ENCODE results near the gene INPP5J. TPM values are rescaled to one million over a fixed set of nuclear protein-coding genes. Genes with fewer than 3 reads are reported as not detected.
"Not testable (repeated sequence)": the region's sequence is repeated elsewhere in the genome, so short reads cannot be mapped to it uniquely, and the experiment has no call there.

INPP5J gene
- total RNA-seq, 1 donor from 2014 or later: 0.20 TPM

DNA sequence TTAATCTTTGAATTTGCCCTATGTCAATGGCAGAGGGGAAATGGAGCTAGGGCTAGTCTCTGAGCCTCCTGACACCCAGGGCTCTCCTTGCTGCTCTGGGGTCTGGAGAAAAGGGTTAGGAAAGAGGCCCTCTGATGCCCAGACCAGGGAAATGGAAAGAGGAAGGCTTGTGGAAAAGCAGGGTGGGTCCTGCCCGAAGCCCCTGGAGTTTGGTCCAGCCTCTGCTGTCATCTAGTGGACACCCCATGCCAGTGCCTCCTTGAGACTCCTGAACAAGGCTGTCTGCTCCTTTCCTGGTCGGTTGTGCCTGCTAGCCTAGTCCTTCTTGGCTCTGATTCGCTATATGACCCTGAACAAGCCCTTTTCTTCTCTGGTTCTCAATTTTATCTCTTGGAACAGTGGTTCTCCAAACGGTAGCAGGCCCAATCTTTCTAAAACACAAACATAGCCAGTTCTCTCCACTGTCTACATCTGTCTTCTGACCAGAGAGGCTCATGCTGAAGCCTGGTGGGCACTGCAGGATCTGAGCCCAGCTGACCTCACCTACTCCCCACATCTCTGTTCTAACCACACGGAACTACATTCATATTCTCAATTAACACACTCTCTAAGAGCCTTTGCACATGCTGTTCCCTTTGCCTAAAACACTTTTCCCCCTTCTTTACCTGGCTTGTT lies 26.3 kb downstream of the INPP5J start:
- peak; percentile 72 for DNase-seq (ENCODE audit: low read depth, low spot score)

DNA sequence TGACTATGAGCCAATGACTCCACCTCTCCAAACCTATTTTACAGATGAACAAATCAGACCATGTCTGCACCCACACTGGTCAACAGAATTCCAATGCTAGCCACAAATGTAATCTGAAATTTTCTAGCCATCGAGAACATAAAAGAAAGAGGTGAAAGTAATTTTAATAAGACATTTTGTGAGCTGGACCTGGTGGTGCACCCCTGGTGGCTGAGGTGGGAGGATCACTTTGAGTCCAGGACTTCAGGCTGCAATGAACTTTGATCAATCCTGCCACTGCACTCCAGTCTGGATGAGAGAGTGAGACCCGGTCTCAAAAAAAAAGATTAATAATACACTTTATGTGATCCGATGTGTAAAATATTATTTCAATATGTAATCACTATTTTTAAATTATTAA lies 27.8 kb downstream of the INPP5J start:
- no peak for DNase-seq (ENCODE audit: low read depth, low spot score)

DNA sequence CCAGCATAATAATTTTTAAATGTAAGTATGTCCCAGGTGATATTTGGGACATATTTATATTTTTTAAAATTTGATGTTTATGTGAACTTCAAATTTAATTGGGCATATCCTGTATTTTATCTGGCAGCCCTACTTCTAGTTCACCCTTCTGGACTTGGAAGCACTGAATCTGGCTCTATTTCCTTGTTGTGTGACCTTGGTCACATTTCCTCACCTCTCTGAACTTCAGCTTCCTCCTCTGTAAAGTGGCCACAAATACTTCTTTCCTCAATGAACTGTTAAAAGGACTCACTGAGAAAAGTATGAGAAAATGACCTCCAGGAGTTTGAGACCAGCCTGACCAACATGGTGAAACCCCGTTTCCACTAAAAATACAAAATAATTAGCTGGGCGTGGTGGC lies 29.1 kb downstream of the INPP5J start:
- DNase-seq (ENCODE audit: low read depth, low spot score): no peak

DNA sequence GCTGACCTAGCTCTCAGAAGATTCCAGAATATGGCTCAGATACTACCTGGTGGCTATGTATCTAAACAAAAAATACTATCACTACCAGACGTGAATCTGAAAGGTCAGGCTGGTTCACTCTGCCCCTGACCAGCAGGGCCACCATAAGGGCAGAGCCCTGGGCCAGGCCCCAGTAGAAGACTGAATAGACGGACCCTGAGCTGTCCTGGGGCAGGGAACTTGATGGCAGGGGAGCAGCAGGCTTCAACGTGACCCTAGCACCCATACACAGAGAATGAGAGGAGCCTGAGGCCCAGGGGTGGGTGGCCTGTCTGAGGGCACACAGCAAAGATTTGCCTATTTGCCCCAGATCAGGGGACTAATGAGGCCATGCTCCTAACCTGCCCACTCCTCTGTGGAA lies 30.6 kb downstream of the INPP5J start:
- DNase-seq (ENCODE audit: low read depth, low spot score): no peak

DNA sequence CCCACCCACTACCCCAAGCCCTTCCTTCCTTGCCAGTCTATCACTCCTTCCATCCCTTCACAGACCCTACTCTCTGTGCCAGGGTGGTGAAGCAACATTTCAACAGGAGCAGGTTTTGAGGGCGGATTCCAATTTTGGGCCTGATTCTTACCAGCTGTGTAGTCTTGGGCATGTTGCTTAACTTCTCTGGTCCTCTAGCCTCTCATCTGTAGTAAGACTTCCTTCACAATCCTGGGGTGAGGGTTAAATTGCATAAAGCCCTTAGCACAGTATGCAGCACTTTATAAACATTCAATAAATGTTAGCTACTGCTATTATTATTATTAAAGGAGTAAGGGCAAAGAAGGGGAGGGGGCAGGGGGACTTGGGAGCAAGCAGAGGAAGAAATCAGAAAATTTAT lies 32.2 kb downstream of the INPP5J start:
- DNase-seq (ENCODE audit: low read depth, low spot score): no peak

DNA sequence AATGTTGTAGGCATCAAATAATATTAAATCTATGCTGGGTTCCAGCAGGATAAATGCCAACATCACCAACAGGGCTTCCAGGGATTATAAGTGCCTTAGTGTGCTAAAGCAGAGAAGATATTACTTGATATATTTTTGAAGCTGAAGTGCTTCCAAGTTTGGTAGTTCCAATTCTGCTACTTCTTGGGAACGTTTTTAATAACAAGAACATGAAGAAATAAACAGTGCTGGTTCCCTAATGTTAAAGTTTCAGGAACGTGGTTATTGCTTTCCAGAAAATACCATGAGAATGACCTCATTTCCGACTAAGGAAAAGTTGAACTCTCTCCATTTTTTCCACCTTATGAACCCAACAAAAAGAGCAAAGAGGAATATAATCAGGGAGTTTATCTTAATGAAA lies 32.7 kb downstream of the INPP5J start:
- peak; percentile 26 for DNase-seq (ENCODE audit: low read depth, low spot score)

DNA sequence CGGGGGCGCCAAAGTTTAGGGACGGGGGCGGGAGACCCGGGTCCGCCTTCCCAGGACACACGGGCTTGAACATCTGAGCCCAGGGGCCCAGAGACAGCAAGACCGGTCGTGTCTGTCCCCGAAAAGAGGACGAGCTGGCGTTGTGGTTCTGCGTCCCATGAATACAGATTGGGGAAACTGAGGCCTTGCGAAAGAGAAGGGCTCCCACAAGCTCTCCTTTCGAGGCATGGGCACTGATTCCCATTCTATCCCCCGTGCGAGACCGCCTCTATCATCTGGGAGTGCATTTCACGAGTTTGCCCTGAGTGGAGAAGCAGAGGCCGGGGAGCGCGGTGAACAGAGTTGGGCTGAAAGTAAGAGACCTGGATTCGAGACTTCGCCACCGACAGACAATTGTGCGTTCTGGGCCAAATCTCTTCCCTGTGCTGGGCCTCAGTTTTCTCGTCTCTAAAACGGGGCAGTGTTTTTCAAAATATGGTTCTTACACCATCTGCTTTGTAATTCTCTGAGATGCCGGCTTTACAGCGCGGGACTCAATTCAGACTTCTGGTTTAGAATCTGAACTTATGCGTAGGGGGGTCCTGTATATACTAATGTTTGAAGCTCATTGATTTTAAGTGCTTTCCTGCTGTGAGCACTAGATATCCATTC lies 37.7 kb downstream of the INPP5J start:
- DNase-seq (ENCODE audit: low read depth, low spot score): no peak

DNA sequence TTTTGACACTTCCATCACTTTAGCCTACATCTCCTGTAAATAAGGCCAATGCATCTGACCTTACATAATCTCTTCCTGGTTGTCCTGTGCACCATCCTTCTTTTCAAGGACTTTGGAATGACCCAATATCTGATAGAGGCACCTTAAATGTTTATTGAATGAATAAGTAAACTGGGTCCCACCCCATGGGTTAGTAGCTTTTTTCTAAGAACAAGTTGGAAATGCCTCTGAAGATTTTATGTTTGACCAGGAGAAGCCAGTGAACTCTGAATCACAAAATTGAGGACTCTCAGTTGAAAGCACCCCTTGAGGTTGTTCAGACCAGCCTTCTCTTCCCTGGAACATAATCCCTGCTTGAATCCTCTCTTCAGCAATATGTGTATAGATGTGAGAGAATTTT lies 38.6 kb downstream of the INPP5J start:
- no peak for DNase-seq (ENCODE audit: low read depth, low spot score)

DNA sequence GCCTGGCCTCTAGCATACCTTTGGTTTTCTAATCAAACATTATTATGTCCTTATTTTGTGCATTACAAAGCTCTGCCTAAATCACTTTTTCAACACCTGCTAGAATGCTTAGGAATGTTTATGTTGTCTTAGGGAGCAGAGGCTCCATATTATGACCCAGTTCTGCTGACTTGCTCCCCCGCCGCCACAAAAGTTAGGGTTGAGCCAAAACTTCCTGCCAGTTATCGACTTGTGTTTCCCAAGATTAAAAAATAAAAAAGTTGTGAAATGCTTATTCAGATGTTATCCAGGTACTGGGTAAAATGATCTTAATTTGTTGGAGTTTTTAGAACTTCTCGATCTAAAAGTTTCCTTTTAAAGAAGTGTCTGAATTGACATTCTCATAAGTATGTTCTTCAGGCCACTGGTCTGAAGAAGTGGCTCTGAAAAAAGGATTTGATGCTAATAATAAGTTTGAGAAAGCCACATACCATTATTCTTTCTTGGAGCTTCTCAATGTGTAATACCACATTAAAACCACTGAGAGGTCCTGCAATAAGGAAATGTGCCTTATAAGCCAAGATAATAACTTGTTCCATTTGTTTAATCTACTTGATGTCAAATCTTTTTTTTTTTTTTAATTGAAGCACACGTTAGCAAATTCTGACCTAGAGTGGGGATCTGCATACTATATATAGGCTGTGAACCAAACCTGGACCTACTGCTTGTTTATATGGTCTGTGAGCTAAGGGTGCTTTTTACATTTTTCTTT lies 39.4 kb downstream of the INPP5J start:
- no peak for DNase-seq (ENCODE audit: low read depth, low spot score)

DNA sequence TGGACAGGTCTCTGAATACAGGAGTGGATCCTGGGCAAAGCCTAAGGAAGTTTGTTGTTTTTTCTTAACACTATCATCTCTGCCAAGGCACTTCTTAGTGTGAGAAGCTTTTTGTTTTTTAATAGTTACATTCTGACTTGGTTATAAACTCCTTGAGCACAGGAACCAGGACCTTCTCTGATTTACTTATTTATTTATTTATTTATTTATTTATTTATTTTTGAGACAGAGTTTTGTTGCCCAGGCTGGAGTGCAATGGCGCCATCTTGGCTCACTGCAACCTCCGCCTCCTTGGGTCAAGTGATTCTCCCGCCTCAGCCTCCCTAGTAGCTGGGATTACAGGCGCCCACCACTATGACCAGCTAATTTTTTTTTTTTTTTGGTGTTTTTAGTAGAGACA lies 48.2 kb downstream of the INPP5J start:
- no peak for DNase-seq (ENCODE audit: low read depth, low spot score)

DNA sequence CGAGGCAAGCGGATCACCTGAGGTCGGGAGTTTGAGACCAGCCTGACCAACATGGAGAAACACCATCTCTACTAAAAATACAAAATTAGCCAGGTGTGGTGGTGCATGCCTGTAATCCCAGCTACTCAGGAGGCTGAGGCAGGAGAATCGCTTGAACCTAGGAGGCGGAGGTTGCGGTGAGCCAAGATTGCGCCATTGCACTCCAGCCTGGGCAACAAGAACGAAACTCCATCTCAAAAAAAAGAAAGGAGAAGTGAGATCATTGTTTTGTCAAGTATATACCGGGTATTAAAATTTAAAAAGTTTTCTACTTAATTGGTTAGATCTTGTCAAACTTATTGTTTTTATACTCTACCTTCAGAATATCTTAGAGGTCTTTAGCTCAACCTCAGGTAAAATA lies 49.0 kb downstream of the INPP5J start:
- DNase-seq (ENCODE audit: low read depth, low spot score): not testable (repeated sequence)

DNA sequence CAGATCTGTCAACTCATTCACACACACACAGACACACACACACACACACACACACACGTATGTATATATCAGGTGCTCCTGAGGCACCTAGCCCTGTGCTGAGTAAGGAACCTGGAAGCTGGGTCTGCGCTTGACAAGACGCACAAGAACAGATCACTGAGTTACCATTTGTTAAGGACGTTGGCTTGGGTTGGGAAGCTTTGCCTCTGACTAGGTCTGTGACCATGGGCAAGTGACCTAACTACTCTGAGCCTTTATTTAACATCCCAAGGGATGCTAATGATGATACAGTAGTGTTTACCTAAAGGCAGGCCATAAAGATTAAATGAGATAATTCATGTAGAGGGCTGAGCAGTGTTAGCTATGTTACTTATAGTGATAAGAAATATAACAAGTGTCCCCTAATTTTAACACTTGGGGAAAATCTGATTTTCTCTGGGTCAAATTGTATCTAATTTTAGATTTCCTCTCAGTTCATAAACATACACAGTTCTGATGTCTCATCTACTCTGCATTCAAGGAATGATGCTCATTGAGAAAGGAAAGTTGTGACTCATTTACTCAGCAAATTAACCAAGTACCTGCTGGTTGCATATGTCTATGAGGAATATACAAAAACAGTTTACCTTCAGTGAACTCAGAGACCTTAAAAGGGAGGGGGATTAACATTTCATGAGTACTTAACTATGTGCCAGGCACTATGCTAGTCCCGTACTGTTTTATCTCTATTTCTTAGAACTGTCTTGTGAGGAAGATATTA lies 50.8 kb downstream of the INPP5J start:
- DNase-seq (ENCODE audit: low read depth, low spot score): no peak

DNA sequence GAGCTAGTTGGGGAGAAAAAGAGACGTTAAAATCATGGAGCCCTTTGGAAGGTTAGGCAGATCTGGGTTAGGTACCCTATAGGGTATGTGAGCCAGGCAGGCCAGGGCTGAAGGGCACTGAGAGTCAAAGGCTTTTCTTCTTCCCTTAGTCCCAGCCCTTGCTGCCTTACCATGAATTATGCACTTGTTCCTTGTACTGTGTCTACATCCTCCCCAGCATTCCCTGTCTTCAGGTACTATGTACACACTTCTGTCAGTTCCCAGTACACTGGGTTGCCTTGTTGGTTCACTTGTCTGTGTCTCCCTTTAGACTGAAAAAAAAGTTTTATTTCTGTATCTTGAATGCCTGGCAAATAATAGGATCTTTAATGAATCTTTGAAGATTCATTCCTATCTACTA lies 54.2 kb downstream of the INPP5J start:
- DNase-seq (ENCODE audit: low read depth, low spot score): no peak

DNA sequence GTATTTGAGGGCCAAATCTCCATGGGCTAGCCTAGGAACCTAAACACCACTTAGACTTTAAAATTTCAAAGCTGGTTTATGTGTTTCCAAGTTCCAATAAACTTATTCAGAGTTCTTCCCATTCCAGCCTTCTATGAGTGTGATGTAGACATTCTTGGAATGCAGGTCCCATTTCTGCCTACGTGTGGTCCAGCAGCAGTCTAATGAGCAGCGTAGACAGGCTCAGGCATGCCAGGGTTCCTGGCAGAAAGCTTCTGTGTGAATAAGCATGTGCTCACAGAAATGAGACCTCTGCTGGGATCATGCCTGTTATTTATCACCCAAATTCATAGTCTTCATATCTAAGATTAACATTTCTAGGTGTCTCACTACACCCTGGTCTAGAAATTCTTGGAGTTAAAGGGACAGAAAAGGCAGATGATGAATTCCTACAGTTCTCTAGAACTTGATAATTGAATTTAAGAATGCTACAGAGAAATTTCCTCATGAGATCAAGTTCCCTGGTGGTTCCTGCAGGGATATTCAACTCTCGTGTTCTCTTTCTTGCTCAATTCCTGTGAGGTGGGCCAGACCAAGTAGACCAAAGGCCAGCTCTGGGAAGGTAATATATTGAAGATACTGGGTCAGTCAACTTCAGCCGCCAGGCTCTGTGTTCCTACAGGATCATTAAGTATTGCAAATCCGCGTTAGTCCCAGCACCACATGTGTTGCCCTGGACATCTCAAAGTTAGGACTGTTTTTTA lies 54.8 kb downstream of the INPP5J start:
- no peak for DNase-seq (ENCODE audit: low read depth, low spot score)

DNA sequence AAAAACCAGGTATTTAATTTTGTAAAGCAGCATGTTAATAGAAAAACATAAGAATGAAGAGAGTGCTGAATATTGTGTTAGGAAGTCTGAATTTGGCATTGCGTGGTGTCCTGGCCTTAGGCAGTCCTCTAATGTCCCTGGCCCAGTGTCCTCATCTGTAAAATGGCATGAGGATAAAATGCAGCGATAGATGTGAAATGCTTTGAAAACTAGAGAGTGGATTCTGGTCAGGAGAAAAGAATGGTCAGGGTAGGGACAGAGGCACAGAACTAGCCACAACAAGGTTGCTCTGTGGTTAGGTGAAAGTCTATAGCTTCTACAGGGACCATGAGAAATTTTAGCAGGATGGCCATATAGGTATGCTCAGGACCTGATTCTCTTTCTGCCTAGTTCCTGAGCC lies 56.1 kb downstream of the INPP5J start:
- DNase-seq (ENCODE audit: low read depth, low spot score): no peak

DNA sequence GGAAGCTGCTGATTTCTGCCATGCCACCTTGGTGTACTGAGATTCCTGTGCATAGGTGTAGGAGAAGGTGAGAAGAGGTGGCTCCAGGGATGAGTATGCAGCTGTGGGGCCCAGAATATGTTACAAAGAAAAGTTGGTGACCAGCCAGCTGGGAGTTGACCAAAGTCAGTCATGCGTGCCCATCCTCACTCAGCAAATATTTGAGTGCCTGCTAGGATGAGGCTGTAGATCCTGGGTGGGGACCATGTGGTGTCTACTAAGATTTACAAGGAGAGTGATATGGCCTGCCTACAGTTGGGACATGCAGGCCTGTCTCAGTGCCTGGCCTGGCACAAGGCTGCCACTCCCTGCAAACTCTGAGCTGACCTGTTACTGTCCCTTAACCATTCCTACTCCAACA lies 56.6 kb downstream of the INPP5J start:
- DNase-seq (ENCODE audit: low read depth, low spot score): no peak

DNA sequence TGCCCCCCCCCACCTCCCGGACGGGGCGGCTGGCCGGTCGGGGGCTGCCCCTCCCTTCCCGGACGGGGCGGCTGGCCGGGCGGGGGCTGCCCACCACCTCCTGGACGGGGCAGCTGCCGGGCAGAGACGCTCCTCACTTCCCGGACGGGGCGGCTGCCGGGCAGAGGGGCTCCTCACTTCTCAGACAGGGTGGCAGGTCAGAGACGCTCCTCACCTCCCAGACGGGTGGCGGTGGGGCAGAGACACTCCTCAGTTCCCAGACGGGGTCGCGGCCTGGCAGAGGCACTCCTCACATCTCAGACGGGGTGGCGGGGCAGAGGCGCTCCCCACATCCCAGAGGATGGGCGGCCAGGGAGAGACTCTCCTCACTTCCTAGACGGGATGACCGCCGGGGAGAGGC lies 61.2 kb downstream of the INPP5J start:
- DNase-seq (ENCODE audit: low read depth, low spot score): no peak
